CD14-positive monocyte (primary cell): ENCODE data around the gene EPO. TPM values are rescaled to one million over a fixed set of nuclear protein-coding genes. Genes with fewer than 3 reads are reported as not detected.

Experiments used
- DNase-seq, 3 donors: peaks; one replicate each; pipeline ENCODE4 v3.0.0-alpha.2; 2011 to 2022
- H2AFZ ChIP-seq: 2 replicates; pipeline ENCODE4 v1.6.0; 2012; ENCODE audit warnings: mild to moderate bottlenecking, low read depth, low read length, inconsistent platforms; ENCODE audit not compliant: insufficient read depth, poor library complexity, severe bottlenecking
- H3K27ac ChIP-seq, 2 donors: 1 replicate in 1 of 2; 2 replicates in 1 of 2; pipeline ENCODE4 v1.5.1; 2012 to 2013; ENCODE audit warnings: low read length in 2 of 2, control low read depth in 1 of 2, inconsistent platforms in 1 of 2, low read depth in 1 of 2, mild to moderate bottlenecking in 1 of 2
- H3K27me3 ChIP-seq, 2 donors: one replicate each; pipeline versions ENCODE4 v1.6.0 to v1.6.1; 2011 to 2013; ENCODE audit warnings: low read length in 2 of 2; ENCODE audit not compliant: control insufficient read depth in 2 of 2, insufficient read depth in 2 of 2
- H3K36me3 ChIP-seq, 2 donors: replicated peaks in 1 of 2; 1 replicate in 1 of 2; 2 replicates in 1 of 2; pipeline versions ENCODE4 v1.5.1 to v1.6.1; 2012 to 2013; ENCODE audit warnings: low read length in 2 of 2, control low read depth in 1 of 2, inconsistent platforms in 1 of 2, mild to moderate bottlenecking in 1 of 2; ENCODE audit not compliant: insufficient read depth in 2 of 2, control insufficient read depth in 1 of 2
- H3K4me1 ChIP-seq, 2 donors: 1 replicate in 1 of 2; 2 replicates in 1 of 2; pipeline versions ENCODE4 v1.5.1 to v1.6.1; 2012 to 2013; ENCODE audit warnings: low read length in 2 of 2, control low read depth in 1 of 2, inconsistent platforms in 1 of 2, mild to moderate bottlenecking in 1 of 2, moderate library complexity in 1 of 2; ENCODE audit not compliant: insufficient read depth in 2 of 2, control insufficient read depth in 1 of 2
- H3K4me2 ChIP-seq: replicated peaks from 2 replicates; pipeline ENCODE3; 2012; ENCODE audit warnings: low read length, moderate library complexity, mild to moderate bottlenecking; ENCODE audit not compliant: poor library complexity, severe bottlenecking; ENCODE audit errors: extremely low read depth
- H3K4me3 ChIP-seq, 3 experiments: fragments of 200-600 bp in 1 of 3; sonication (generic) in 1 of 3; replicated peaks in 1 of 3; 1 replicate in 2 of 3; 2 replicates in 1 of 3; pipeline ENCODE4 v1.5.1; 2011 to 2013; ENCODE audit warnings: low read length in 3 of 3, mild to moderate bottlenecking in 3 of 3, control low read depth in 2 of 3, low read depth in 2 of 3, inconsistent platforms in 1 of 3, moderate library complexity in 1 of 3
- H3K79me2 ChIP-seq: 2 replicates; pipeline ENCODE4 v1.6.0; 2012; ENCODE audit warnings: mild to moderate bottlenecking, control low read depth, inconsistent platforms, low read length, moderate library complexity; ENCODE audit not compliant: insufficient read depth
- H3K9ac ChIP-seq: 2 replicates; pipeline ENCODE4 v1.6.0; 2017; ENCODE audit warnings: low read length, mild to moderate bottlenecking; ENCODE audit not compliant: insufficient read depth, poor library complexity, severe bottlenecking
- H3K9me3 ChIP-seq, 2 donors: replicated peaks in 1 of 2; 1 replicate in 1 of 2; 2 replicates in 1 of 2; pipeline versions ENCODE4 v1.5.1 to v1.6.1; 2012 to 2013; ENCODE audit warnings: low read length in 2 of 2, control low read depth in 1 of 2; ENCODE audit not compliant: control insufficient read depth in 1 of 2, insufficient read depth in 1 of 2
- H4K20me1 ChIP-seq: 2 replicates; pipeline ENCODE4 v1.6.0; 2012; ENCODE audit warnings: mild to moderate bottlenecking, low read length, control low read depth, moderate library complexity; ENCODE audit not compliant: insufficient read depth
- H3K27ac Mint-ChIP-seq, 7 donors: one replicate each; pipeline ENCODE4 v1.8.0; 2020; ENCODE audit warnings: mild to moderate bottlenecking in 7 of 7, mixed read lengths in 7 of 7, moderate library complexity in 6 of 7, inconsistent platforms in 2 of 7
- H3K27me3 Mint-ChIP-seq, 3 donors: one replicate each; pipeline ENCODE4 v1.8.0; 2021 to 2022; ENCODE audit warnings: low read depth in 3 of 3, mild to moderate bottlenecking in 3 of 3, mixed read lengths in 3 of 3, moderate library complexity in 3 of 3, inconsistent platforms in 1 of 3
- H3K36me3 Mint-ChIP-seq, 2 donors: one replicate each; pipeline ENCODE4 v1.8.0; 2020; ENCODE audit warnings: mixed read lengths in 2 of 2, inconsistent platforms in 1 of 2, mild to moderate bottlenecking in 1 of 2
- H3K4me1 Mint-ChIP-seq: one replicate; pipeline ENCODE4 v1.8.0; 2020; ENCODE audit warnings: mild to moderate bottlenecking, mixed read lengths
- H3K4me3 Mint-ChIP-seq, 2 donors: one replicate each; pipeline ENCODE4 v1.8.0; 2020; ENCODE audit warnings: mild to moderate bottlenecking in 2 of 2, mixed read lengths in 2 of 2, moderate library complexity in 1 of 2
- H3K9me3 Mint-ChIP-seq, 7 donors: one replicate each; pipeline ENCODE4 v1.8.0; 2020 to 2022; ENCODE audit warnings: mixed read lengths in 7 of 7, mild to moderate bottlenecking in 6 of 7, moderate library complexity in 6 of 7, inconsistent platforms in 2 of 7
- CTCF ChIP-seq: fragments of 200-600 bp; IDR thresholded peaks from one replicate; pipeline ENCODE4 v1.8.0; 2022; ENCODE audit warnings: antibody characterized with exemption, mild to moderate bottlenecking
- WGBS: methylation state at CpG from one replicate; pipeline ENCODE4 v1.1.5; 2013; ENCODE audit warnings: missing lambda C conversion rate; ENCODE audit not compliant: insufficient coverage; 5-methylcytosine and 5-hydroxymethylcytosine counted together
- intact Hi-C, 2 donors: fragments of 100-400 bp; cut with micrococcal nuclease; formaldehyde crosslinking; loops; one replicate each; pipeline versions ENCODE4 v1.15.0 to v1.15.1; 2023
- polyA plus RNA-seq, 3 donors: library from polyadenylated mRNA; depleted of rRNA in 1 of 3; unstranded in 2 of 3; stranded (reverse) in 1 of 3; fragments of 300-500 nt in 2 of 3; fragments of >200 nt in 1 of 3; fragmentation: Illumina TruSeq in 2 of 3; gene quantifications; 1 replicate in 2 of 3; 2 replicates in 1 of 3; pipeline ENCODE4 v1.2.3, GENCODE V29; 2012 to 2021

EPO gene
- polyA plus RNA-seq, 3 donors: not detected

GRCh38 chr7:100721505-100721812 is 1.2 kb downstream of the EPO start:
- Histone ChIP-seq H3K79me2 (no peaks in the 10 kb centered on the region), H3K4me3 (no peak overlapping the region), H4K20me1 (no peaks in the 10 kb centered on the region), H3K9ac (no peak overlapping the region), H3K27ac (no peak overlapping the region), H3K4me2 (no peak overlapping the region), H3K9me3 (peaks cover 12 to 18% of the 10 kb centered on the region in 2 donors), H3K36me3 (no peaks in the 10 kb centered on the region), H3K27me3 (peaks cover 24 to 34% of the 10 kb centered on the region in 2 donors), H2AFZ (no peak overlapping the region), H3K4me1 (no peaks in the 10 kb centered on the region)
- H3K4me3 Mint-ChIP-seq: peak overlapping the region in 1 of 2 donors; percentile 75
- peaks cover 50 to 68% (median 53%) of the 10 kb centered on the region in 3 donors for H3K27me3 Mint-ChIP-seq
- no peak for TF ChIP-seq CTCF
- H3K27ac Mint-ChIP-seq: no peak overlapping the region
- H3K9me3 Mint-ChIP-seq: peaks cover 11 to 37% (median 24%) of the 10 kb centered on the region in 7 donors
- peaks cover 0 to 4% of the 10 kb centered on the region in 2 donors for H3K36me3 Mint-ChIP-seq
- no peak for DNase-seq
- WGBS: 93% methylated on average over 4 of the region's 8 CpGs
- H3K4me1 Mint-ChIP-seq: peaks cover 8% of the 10 kb centered on the region
- intact Hi-C loops: loop anchor here in 1 of 2 donors (10.0 kb wide), 1 partner anchor 133 kb away; the partner anchor contains the start of gene SLC12A9

- no peak overlapping the region for H3K27ac Mint-ChIP-seq
- no peak overlapping the region for H3K9ac ChIP-seq
- H3K27ac ChIP-seq: no peak overlapping the region
- no peak overlapping the region for H3K4me3 ChIP-seq
- H3K4me3 Mint-ChIP-seq: peak overlapping the region in 1 of 2 donors; percentile 4
- 91% methylated on average over 13 of the region's 17 CpGs for WGBS
- H2AFZ ChIP-seq: no peak overlapping the region
- H3K9me3 Mint-ChIP-seq: peaks cover 11 to 33% (median 18%) of the 10 kb centered on the region in 7 donors
- H3K4me1 ChIP-seq: no peaks in the 10 kb centered on the region
- H3K27me3 Mint-ChIP-seq: peaks cover 50 to 62% (median 52%) of the 10 kb centered on the region in 3 donors
- no peak overlapping the region for H3K4me2 ChIP-seq
- no peak for TF ChIP-seq CTCF
- H3K36me3 Mint-ChIP-seq: peaks cover 0 to 4% of the 10 kb centered on the region in 2 donors
- intact Hi-C loops: loop anchor here in 1 of 2 donors (10.0 kb wide), 1 partner anchor 132 kb away; the partner anchor contains the start of gene SLC12A9
- H3K36me3 ChIP-seq: no peaks in the 10 kb centered on the region
- peaks cover 24 to 34% of the 10 kb centered on the region in 2 donors for H3K27me3 ChIP-seq
- peaks cover 8% of the 10 kb centered on the region for H3K4me1 Mint-ChIP-seq
- no peaks in the 10 kb centered on the region for H4K20me1 ChIP-seq
- no peak for DNase-seq
- H3K79me2 ChIP-seq: no peaks in the 10 kb centered on the region
- peaks cover 12 to 15% of the 10 kb centered on the region in 2 donors for H3K9me3 ChIP-seq
Measured at GRCh38 chr7:100722480-100723212, 2.4 kb downstream of the EPO start.
